B cell (primary cell): ENCODE measurements around the gene MEGF8. TPM values are rescaled to one million over a fixed set of nuclear protein-coding genes. Genes with fewer than 3 reads are reported as not detected.

ENCODE experiments used
- ATAC-seq: fragments of 200-7000 bp; cut with Tn5 transposase; one replicate; pipeline ENCODE4 v1.10.0; 2021; ENCODE audit warnings: low read depth, mild to moderate bottlenecking, moderate number of reproducible peaks, moderate library complexity
- CTCF ChIA-PET: fragments of 350-600 bp; sonication (Branson Sonifier 250); formaldehyde crosslinking; loops from one replicate; lab custom pipeline; 2021; ENCODE audit warnings: antibody characterized with exemption, inconsistent platforms; lab: Charles Lee
- POLR2A ChIA-PET: fragments of 350-600 bp; sonication (Branson Sonifier 250); formaldehyde crosslinking; loops from one replicate; lab custom pipeline; 2021; ENCODE audit warnings: antibody characterized with exemption; lab: Charles Lee
- DNase-seq: peaks from one replicate; pipeline ENCODE4 v3.0.0; 2013
- H2AFZ ChIP-seq: 2 replicates; pipeline ENCODE4 v1.6.1; 2012; ENCODE audit warnings: mild to moderate bottlenecking, low read depth, low read length; ENCODE audit not compliant: insufficient read depth, poor library complexity, severe bottlenecking
- H3K27ac ChIP-seq, 2 donors: 1 replicate in 1 of 2; 2 replicates in 1 of 2; pipeline ENCODE4 v1.5.1; 2012 to 2013; ENCODE audit warnings: low read length in 2 of 2, mild to moderate bottlenecking in 2 of 2, moderate library complexity in 1 of 2
- H3K27me3 ChIP-seq, 4 experiments: fragments of 200-600 bp in 1 of 4; sonication (generic) in 1 of 4; replicated peaks in 1 of 4; 1 replicate in 2 of 4; 2 replicates in 2 of 4; pipeline versions ENCODE4 v1.6.1 to v1.7.0; 2013 to 2016; ENCODE audit warnings: low read length in 3 of 4, mild to moderate bottlenecking in 2 of 4, mixed read lengths in 1 of 4, moderate library complexity in 1 of 4; ENCODE audit not compliant: insufficient read depth in 4 of 4, control insufficient read depth in 3 of 4; ENCODE audit errors: control extremely low read depth in 1 of 4
- H3K36me3 ChIP-seq, 2 experiments: replicated peaks in 1 of 2; 1 replicate in 1 of 2; 2 replicates in 1 of 2; pipeline versions ENCODE4 v1.6.1 to v1.7.1; 2013; ENCODE audit warnings: low read length in 1 of 2; ENCODE audit not compliant: insufficient read depth in 2 of 2, control insufficient read depth in 1 of 2; ENCODE audit errors: control extremely low read depth in 1 of 2, extremely low read depth in 1 of 2
- H3K4me1 ChIP-seq, 2 donors: fragments of 200-600 bp in 1 of 2; sonication (generic) in 1 of 2; 1 replicate in 1 of 2; 2 replicates in 1 of 2; pipeline versions ENCODE4 v1.5.1 to v1.6.1; 2013 to 2017; ENCODE audit warnings: low read length in 2 of 2; ENCODE audit not compliant: control insufficient read depth in 2 of 2, insufficient read depth in 2 of 2
- H3K4me2 ChIP-seq: replicated peaks from 2 replicates; pipeline ENCODE3; 2012; ENCODE audit warnings: mild to moderate bottlenecking, low read depth, low read length; ENCODE audit not compliant: poor library complexity, severe bottlenecking
- H3K4me3 ChIP-seq, 5 experiments: fragments of 200-600 bp in 1 of 5; sonication (generic) in 1 of 5; 1 replicate in 3 of 5; 2 replicates in 2 of 5; pipeline versions ENCODE4 v1.5.1 to v1.7.0; 2011 to 2016; ENCODE audit warnings: low read length in 4 of 5, mild to moderate bottlenecking in 4 of 5, low read depth in 2 of 5, control low read depth in 1 of 5, moderate library complexity in 1 of 5; ENCODE audit not compliant: insufficient read depth in 1 of 5; ENCODE audit errors: control extremely low read depth in 1 of 5, extremely low read depth in 1 of 5
- H3K79me2 ChIP-seq: fragments of 200-600 bp; sonication (generic); one replicate; pipeline ENCODE4 v1.6.0; 2016; ENCODE audit warnings: low read length; ENCODE audit not compliant: control insufficient read depth, insufficient read depth
- H3K9ac ChIP-seq: fragments of 200-600 bp; sonication (generic); 2 replicates; pipeline ENCODE4 v1.6.1; 2017; ENCODE audit warnings: mild to moderate bottlenecking, low read length, moderate library complexity
- H3K9me3 ChIP-seq, 3 donors: one replicate each; pipeline versions ENCODE4 v1.6.1 to v1.7.1; 2013; ENCODE audit warnings: low read length in 2 of 3; ENCODE audit not compliant: control insufficient read depth in 2 of 3, insufficient read depth in 1 of 3; ENCODE audit errors: control extremely low read depth in 1 of 3
- H4K20me1 ChIP-seq: 2 replicates; pipeline ENCODE4 v1.6.0; 2012; ENCODE audit warnings: mild to moderate bottlenecking, low read length; ENCODE audit not compliant: insufficient read depth, control insufficient read depth, poor library complexity, severe bottlenecking
- H3K27ac Mint-ChIP-seq: one replicate; pipeline ENCODE4 v1.8.0; 2021; ENCODE audit warnings: mixed read lengths
- H3K27me3 Mint-ChIP-seq: one replicate; pipeline ENCODE4 v1.8.0; 2021; ENCODE audit warnings: mixed read lengths
- H3K4me1 Mint-ChIP-seq: one replicate; pipeline ENCODE4 v1.8.0; 2021; ENCODE audit warnings: mixed read lengths
- H3K4me3 Mint-ChIP-seq: one replicate; pipeline ENCODE4 v1.8.0; 2021; ENCODE audit warnings: mixed read lengths
- H3K9me3 Mint-ChIP-seq: one replicate; pipeline ENCODE4 v1.8.0; 2022; ENCODE audit warnings: mixed read lengths; ENCODE audit not compliant: insufficient read depth
- CTCF ChIP-seq: fragments of 200-600 bp; IDR thresholded peaks from one replicate; pipeline ENCODE4 v1.8.0; 2022; ENCODE audit warnings: antibody characterized with exemption, mild to moderate bottlenecking
- EZH2 ChIP-seq: IDR thresholded peaks from 2 replicates; pipeline ENCODE4 v1.6.1; 2012; ENCODE audit warnings: borderline replicate concordance, low read depth, mild to moderate bottlenecking, moderate library complexity, low read length; ENCODE audit not compliant: insufficient read depth, poor library complexity, severe bottlenecking
- WGBS: methylation state at CpG from one replicate; pipeline ENCODE4 v1.1.5; 2013; ENCODE audit warnings: missing lambda C conversion rate; ENCODE audit not compliant: insufficient coverage; 5-methylcytosine and 5-hydroxymethylcytosine counted together
- intact Hi-C: fragments of 100-400 bp; cut with micrococcal nuclease; formaldehyde crosslinking; loops from one replicate; pipeline ENCODE4 v1.10.0; 2022
- polyA plus RNA-seq: library from polyadenylated mRNA; depleted of rRNA; stranded (reverse); fragments of >200 nt; gene quantifications from 2 replicates; pipeline ENCODE4 v1.2.3, GENCODE V29; 2012
- total RNA-seq, 2 donors: library from RNA; stranded (reverse); fragments of 120-200 nt in 1 of 2; gene quantifications; 1 replicate in 1 of 2; 2 replicates in 1 of 2; pipeline versions ENCODE4 v1.2.3 to v1.2.4, GENCODE V29; 2013 to 2022

The MEGF8 gene
- total and polyA plus RNA-seq, 2 donors (not counting 1 experiment from before 2014, with no cell fraction given): 8.2 to 26.5 TPM

- Mint-ChIP-seq H3K27ac (peak overlapping the region; percentile 99), H3K4me3 (peak overlapping the region; percentile 98), H3K9me3 (no peaks in the 10 kb centered on the region), H3K27me3 (no peaks in the 10 kb centered on the region), H3K4me1 (peaks cover 45% of the 10 kb centered on the region)
- Histone ChIP-seq H4K20me1 (peaks cover 32% of the 10 kb centered on the region), H3K4me3 (peak overlapping the region in 4 of 5 experiments; percentile 83 to 98 (median 86)), H3K79me2 (peaks cover 30% of the 10 kb centered on the region), H3K9me3 (peaks cover 0 to 5% (median 0%) of the 10 kb centered on the region in 3 donors), H3K27me3 (peaks cover 0 to 2% (median 0%) of the 10 kb centered on the region in 4 experiments), H3K27ac (no peak overlapping the region), H3K36me3 (peaks cover 0 to 5% of the 10 kb centered on the region in 2 experiments), H3K4me2 (peak overlapping the region; percentile 98), H2AFZ (peak overlapping the region; percentile 91), H3K9ac (peak overlapping the region; percentile 97), H3K4me1 (peaks cover 22 to 40% of the 10 kb centered on the region in 2 donors)
- no peak for ATAC-seq
- TF ChIP-seq CTCF (no peak), EZH2 (no peak)
- ChIA-PET POLR2A (interaction anchor here (0.8 to 1.3 kb wide), 3 partner anchors 10 to 348 kb away, joined by 4 to 6 read pairs (median 5); partner anchors contain the start of gene ZNF574), CTCF (interaction anchor here (1.4 to 4.1 kb wide), 5 partner anchors 10 to 104 kb away, joined by 5 to 25 read pairs (median 7); partner anchors contain the start of gene CEACAM1)
- 88% methylated on average over 12 of the region's 15 CpGs for WGBS
- intact Hi-C loops: loop anchor here (5.0 kb wide), 1 partner anchor 297 kb away; no protein-coding TSS in a partner anchor
- DNase-seq: no peak
These were observed 98.9 kb downstream of the MEGF8 start for GRCh38 chr19:42424345-42424707.

GRCh38 chr19:42424712-42425131 lies 99.3 kb downstream of the MEGF8 start:
- no peak overlapping the region for H2AFZ ChIP-seq
- peaks cover 22 to 40% of the 10 kb centered on the region in 2 donors for H3K4me1 ChIP-seq
- intact Hi-C loops: loop anchor here (5.0 kb wide), 1 partner anchor 297 kb away; no protein-coding TSS in a partner anchor
- H4K20me1 ChIP-seq: peaks cover 28% of the 10 kb centered on the region
- Mint-ChIP-seq H3K4me1 (peaks cover 45% of the 10 kb centered on the region), H3K9me3 (no peaks in the 10 kb centered on the region), H3K27me3 (no peaks in the 10 kb centered on the region), H3K27ac (peak overlapping the region; percentile 99), H3K4me3 (peak overlapping the region; percentile 98)
- no peak overlapping the region for H3K27ac ChIP-seq
- DNase-seq (no peak), ATAC-seq (no peak)
- CTCF ChIA-PET: interaction anchor here (1.4 to 4.1 kb wide), 6 partner anchors 10 to 104 kb away, joined by 5 to 25 read pairs (median 6); partner anchors contain the start of gene CEACAM1
- peaks cover 0 to 2% (median 0%) of the 10 kb centered on the region in 4 experiments for H3K27me3 ChIP-seq
- peak overlapping the region; percentile 98 for H3K4me2 ChIP-seq
- peaks cover 0 to 5% (median 0%) of the 10 kb centered on the region in 3 donors for H3K9me3 ChIP-seq
- no peak overlapping the region for H3K4me3 ChIP-seq
- POLR2A ChIA-PET: interaction anchor here (0.8 kb wide), 1 partner anchor 14 kb away, joined by 6 read pairs; no protein-coding TSS in a partner anchor
- 90% methylated on average over 12 of the region's 13 CpGs for WGBS
- H3K9ac ChIP-seq: no peak overlapping the region
- H3K36me3 ChIP-seq: peaks cover 0 to 5% of the 10 kb centered on the region in 2 experiments
- TF ChIP-seq EZH2 (no peak), CTCF (no peak)
- peaks cover 27% of the 10 kb centered on the region for H3K79me2 ChIP-seq
